Dermis microvascular lymphatic vessel endothelial cell (primary cell): Measurements from ENCODE around the gene MARVELD1. TPM values are rescaled to one million over a fixed set of nuclear protein-coding genes. Genes with fewer than 3 reads are reported as not detected.
A peak's percentile ranks its signal among the peaks of the same experiment; 100 is the strongest.
"Not testable (repeated sequence)": the region's sequence is repeated elsewhere in the genome, so short reads cannot be mapped to it uniquely, and the experiment has no call there.

Source experiments
- DNase-seq, 2 donors: peaks; one replicate each; pipeline versions ENCODE4 v3.0.0 to v3.0.0-alpha.2; 2010; ENCODE audit warnings: low read depth in 2 of 2
- total RNA-seq: library from RNA; depleted of rRNA; stranded (reverse); fragments of >200 nt; gene quantifications from 2 replicates; pipeline ENCODE4 v1.2.1, GENCODE V29; 2014

MARVELD1 gene
- total RNA-seq = 10.5 and 14.0 TPM in 2 replicates

DNA sequence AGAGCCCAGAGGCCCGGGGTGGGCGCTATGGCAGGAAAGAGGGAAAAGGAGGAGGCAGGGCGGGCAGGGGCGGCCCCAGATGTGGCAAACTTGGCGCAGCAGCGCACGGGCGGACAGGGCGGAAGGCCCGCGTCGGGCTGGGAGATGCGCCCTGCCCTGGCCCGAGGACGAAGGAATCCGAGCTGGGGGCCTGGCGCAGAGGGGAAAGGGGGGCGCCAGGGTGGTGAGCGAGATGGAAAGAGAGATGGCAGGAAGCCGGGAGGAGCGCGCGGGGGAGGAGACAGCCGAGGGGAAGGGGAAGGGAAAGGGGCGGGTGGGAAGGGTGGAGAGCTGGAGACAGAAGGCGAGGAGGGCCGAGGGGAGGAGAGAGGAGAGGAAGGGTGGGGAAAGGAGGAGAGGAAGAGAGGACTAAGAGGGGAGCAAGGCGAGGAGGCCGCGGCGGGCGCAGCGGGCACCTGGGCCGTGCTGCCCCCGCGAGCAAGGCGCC lies at the start of gene MARVELD1:
TSS of gene MARVELD1 (plus strand) at position 392 of the 487 bp plus-strand sequence. CDS start 147 bp downstream, outside the sequence.
- peak in 1 of 2 donors; percentile 64 for DNase-seq

DNA sequence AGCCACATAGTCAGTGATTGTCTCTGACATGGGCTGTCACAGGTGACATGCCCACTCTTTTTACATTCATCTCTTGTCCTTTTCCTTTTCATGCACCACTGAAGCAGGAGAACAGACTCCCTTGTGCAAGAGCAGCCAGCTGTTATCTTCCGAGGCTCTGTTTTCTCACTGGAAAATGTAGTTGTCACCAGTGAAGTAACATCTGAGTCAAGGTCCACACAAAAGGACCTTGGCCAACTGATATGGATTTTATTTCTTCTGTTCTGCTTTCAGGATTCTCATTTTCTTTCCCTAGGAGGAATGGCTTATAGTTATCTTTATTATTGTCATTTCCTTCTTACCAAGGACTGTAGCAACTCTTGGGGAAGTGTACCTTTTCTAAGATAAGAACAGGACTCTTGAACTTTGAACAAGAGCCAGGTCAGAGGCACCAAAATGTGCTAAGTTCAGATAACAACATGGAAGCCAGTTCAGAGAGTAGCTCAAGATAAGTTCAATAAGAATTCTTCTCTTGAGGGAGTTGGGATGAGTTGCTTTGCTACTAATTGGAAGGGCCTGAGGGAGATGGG lies 49.2 kb upstream of the MARVELD1 start:
- DNase-seq = no peak

DNA sequence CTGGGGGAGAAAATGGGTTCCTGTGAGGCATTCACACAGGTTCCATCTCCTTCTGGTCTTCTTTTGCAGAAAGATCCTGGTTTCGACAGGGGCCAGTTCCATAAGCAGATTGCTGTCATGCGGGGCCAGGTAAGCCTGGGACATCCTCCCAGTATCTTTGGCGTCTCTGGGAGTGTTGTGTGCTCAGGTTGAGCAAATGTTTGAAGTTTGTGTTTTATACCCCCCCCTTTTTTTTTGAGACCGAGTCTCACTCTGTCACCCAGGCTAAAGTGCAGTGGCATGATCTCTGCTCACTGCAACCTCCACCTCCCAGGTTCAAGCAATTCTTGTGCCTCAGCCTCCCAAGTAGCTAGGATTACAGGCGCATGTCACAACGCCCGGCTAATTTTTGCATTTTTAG lies 46.5 kb upstream of the MARVELD1 start:
- no peak for DNase-seq

- DNase-seq = no peak
These were observed 46.1 kb upstream of the MARVELD1 start for GRCh38 chr10:97667463-97667862.

GRCh38 chr10:97669571-97669970 lies 44.0 kb upstream of the MARVELD1 start:
- DNase-seq = no peak

- no peak for DNase-seq
These were observed 39.6 kb upstream of the MARVELD1 start for GRCh38 chr10:97673736-97674525.

- no peak for DNase-seq
These were observed 38.3 kb upstream of the MARVELD1 start for GRCh38 chr10:97675222-97675621.

DNA sequence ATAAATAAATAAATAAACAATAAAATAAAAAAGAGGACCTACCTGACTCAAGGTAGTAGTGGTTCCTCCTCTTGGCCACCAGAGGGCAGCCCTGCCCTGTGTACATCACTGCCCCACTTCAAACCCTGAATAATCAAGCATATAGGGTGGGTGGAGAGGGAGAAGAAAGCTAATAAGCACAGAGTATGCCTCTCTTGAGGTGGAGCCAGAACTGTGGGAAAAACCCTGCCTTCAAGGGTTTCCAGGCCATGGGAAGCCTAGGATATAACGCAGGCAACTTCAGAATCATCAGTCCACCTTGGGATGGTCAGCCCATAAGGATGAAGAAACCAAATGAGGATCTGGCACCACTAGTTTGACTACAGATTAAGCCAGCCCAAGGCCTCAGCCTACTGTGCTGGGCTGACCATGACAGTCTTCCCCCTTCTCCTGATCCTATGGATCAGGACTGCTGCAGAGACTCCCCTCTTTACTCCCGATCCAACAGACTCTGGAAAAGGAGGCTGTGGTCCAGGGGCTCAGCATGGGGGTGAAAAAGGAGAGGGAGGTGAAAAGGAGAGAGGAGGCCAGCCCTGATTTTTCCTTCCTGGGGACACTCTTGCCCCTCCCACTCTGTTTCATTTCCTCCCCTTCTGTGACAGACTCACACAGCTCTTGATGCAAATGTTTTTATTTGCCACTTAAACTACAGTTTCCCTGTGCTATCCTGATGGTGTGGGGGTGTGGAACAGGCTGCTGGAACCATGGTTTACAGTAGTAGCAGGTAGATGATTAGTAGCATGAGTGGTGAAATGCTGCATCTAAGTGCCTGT lies 36.6 kb upstream of the MARVELD1 start:
- peak; percentile 24 to 63 for DNase-seq

GRCh38 chr10:97679594-97679993 lies 33.9 kb upstream of the MARVELD1 start:
- no peak for DNase-seq

DNA sequence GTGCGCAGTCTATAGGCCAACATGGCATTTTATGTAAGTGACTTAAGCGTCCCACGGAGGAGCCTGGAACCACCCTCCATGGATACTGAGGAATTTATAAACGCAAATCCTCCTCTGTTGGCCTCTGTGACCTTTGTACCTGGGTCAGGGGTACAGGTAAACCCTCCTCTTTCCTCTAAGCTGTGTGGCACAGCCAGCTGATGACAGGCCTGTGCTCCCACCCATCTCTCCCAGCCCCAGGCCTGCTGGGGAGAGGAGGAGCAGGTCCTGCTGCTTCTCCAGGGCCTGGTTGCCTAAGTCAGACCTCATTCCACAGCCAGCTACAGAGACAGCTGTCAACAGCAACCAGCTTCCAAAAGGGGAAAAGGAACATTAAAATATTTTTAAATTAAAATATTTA lies 31.5 kb upstream of the MARVELD1 start:
- DNase-seq = no peak

- DNase-seq = peak in 1 of 2 donors; percentile 50
These were observed 29.8 kb upstream of the MARVELD1 start for GRCh38 chr10:97683556-97684367.

DNA sequence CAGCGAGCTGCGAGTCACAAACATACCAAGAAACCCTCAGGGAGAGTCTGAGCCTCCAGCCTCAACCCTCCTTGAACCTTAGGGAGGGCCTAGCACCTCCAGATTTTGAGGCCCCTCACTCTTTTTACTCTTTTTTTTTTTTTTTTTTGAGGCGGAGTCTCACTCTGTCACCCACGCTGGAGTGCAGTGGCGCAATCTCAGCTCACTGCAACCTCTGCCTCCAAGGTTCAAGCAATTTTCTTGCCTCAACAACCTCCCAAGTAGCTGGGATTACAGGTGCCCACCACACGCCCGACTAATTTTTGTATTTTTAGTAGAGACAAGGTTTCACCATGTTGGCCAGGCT lies 29.2 kb upstream of the MARVELD1 start:
- DNase-seq = not testable (repeated sequence)

DNA sequence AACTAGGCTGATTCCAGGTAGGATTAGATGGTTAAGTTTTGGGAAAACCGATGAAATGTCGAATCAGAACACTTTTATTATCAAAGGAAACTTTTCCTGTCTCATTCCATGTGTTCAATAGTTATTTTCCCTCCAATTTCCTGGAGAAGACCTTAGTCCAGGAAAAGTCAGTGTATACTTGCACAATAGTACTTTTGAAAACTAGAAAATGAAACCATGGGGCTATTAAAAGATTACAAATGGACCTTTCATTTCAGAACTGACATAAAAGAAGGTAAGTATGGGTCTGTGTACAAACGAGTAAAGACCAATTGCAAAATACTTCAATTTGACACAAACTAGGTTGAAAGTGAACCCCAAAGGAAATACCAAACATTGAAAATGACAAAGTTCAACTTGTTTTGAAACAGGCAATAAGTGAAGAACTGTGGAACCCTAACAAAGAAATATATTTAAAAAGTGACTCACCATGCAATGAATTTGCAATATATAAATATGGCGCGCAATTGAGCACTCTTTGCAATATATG lies 28.6 kb upstream of the MARVELD1 start:
- no peak for DNase-seq

DNA sequence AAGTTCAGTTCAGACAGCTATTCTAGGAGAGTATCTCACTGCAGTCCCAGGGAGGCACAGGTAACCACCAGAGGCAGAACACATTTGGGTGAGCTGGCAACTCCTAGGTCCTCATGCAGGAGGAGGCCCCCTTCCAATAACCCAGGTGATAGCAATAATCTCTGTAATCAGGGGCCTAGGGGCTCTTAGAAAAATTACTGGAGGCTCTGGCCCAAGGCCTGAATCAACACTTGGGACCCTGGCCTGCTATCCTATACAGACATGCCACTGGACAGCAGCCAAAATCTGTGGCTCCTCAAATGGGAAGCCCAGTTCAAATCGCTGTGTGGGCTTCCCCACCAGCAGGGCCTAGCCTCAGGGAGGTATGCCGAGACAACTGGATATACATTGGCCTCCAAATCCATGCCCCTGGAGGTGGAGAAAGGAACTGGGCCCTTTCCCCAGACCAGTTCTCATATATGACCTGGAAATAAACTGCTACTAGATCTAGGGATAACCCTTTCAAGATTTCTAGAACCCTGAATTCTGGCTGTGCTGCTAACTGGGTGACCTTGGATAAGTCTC lies 28.1 kb upstream of the MARVELD1 start:
- DNase-seq = peak in 1 of 2 donors; percentile 33

DNA sequence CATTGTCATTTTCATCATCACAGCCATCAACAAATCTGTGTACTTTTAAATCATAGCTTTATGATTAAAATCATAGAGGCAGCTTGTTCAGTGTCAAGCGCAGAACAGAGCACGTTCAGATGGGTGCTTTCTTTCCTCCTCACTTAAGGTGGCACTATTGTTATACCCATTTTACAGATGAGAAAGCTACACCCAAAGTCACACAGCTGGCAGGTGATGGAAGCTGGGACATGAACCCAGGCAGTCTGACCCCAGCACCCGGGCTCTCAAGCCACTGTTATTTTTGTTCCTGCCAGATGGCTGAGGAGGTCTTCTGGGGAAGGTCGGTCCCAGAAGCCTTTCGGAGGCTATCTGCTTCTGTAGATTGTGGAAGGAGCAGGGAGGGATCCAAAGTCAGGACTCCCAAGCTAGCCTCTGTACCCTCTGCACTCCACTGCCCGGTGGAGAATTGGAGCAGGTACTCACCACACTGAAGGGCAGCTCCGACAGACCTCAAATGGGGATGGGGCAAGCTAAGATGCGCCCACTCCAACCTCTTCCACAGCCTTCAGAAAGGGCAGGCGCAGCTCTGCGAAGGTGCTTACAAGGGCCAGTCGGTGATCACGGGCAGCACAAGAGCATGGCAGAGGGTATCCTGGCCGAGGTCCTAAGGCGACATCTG lies 27.1 kb upstream of the MARVELD1 start:
- no peak for DNase-seq

- peak; percentile 87 to 97 for DNase-seq
These were observed 26.4 kb upstream of the MARVELD1 start, which contains the start of gene AVPI1 for GRCh38 chr10:97686962-97687784. AVPI1 (minus strand) TSS chr10:97687241; CDS start chr10:97679905, 7,336 bp downstream.

DNA sequence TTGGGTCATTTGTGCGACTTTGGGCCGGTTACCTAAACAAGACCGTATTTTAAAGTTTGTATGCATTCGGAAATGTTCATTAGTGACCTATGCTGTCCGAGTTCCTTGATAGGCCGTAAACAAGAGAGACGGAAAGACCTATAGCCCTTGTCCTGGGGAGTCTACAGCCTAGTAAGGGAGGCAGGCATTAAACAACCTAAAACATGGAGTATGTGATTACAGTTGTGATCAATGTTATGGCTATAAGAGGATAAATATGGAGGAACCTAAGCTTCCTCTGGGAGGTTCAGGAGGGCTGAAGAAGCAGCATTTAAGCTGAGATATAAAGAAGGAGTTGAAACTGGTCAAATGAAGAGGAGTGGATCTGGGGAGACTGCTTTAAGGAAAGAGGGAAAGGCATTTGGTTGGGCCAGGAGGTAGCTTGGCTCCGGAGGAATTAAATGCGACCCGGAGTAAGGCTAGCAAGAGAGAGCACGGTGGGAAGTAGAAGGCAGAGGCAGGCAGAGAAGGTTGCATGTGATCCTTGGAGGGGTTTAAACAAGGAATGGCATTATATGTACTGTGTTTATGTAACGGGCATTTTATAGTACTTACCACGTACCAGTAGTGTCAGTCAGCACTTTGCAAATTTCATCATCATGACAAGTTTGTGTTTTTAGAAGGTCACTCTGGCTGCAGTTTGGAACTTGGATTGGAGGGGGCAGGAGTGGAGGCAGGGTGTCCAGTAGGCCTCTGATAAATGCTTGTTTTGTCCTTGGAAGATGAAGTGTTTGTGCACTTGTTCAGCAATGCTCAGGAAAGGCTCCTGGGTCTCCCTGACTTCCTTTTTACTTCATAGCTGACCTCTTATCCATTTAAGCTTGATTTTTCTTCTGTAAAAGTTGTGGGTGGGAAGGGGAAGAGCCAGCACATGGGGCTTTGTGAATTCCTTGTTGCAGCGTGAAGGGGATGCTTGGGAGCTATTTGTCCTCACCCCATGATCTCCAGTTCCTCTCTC lies 25.4 kb upstream of the MARVELD1 start:
- no peak for DNase-seq

DNA sequence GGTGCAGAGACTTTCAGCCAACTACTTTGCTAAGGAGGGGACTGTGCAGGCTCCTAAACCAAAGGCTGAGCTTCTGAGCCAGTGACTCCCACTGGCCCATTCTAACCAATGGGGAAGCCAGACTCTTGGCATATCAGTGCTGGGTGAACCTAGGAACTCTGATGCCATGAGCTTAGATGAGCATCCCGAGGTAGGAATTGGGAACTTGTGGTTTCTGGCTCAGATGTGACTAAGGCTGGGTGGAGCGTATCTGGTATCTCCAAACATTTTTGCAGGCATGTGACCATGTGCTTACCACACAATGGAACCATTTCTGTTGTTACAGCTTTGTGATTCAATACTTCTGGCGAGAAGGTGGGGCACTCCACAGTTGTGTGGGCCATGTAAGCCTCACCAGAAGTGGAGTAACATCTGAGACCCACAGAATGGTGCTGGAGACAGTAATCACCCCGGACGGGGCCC lies 23.9 kb upstream of the MARVELD1 start:
- no peak for DNase-seq
